ENCODE data around the gene ZNF566.

ZNF566 gene

DNA sequence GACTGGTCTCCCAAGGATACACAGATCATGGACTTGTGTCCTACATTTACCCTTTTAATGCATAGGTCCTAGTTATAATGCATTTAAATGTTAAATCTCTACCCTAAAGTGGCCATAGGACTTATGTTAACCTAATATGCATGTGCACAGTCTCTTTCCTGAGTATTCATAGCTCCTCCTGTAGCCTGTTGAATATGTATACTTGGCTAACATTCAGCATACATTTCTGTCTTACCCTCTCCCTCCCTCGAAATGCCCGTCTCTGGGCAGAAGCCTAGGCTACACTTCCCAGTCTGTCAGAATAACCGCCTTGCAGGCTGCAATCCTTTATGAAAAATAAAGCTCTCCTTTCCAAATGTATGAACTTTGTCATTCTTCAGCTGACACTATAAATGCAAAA lies 84.9 kb downstream of the ZNF566 start:
- H3K36me3 ChIP-seq (replicated peaks; ENCODE audit: low read depth, low read length) = peaks cover 86% of the 10 kb centered on the region
- peaks cover 8% of the 10 kb centered on the region for H3K79me2 ChIP-seq (ENCODE audit: low read length)

DNA sequence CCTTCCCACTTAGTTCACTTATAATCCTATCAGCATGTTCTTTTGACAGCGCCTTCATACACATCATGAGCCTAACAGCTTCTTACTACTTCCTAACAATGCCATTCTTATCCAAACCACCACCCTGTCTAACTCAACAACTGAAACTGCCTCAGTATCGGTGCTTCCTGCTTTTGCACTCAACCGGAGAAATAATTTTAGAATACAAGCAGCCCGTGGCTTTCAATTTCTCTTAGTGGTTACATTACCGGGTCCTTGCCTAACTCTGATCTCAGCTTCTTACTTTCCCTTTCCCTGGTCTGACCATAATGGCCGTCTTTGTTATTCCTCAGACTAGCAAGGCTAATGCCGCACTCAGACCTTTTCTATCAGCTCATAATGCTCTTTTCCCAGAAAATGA lies 87.9 kb downstream of the ZNF566 start:
- Histone ChIP-seq H2AFZ (ENCODE audit: low read depth, low read length) (no peak overlapping the region), H3K27ac (ENCODE audit: low read length) (no peak overlapping the region), H3K79me2 (ENCODE audit: low read length) (no peaks in the 10 kb centered on the region), H3K4me1 (ENCODE audit: low read length) (peaks cover 7% of the 10 kb centered on the region; the same call in 1 of the 2 replicates), H3K4me2 (ENCODE audit: low read length) (no peak overlapping the region), H3K27me3 (ENCODE audit: low read depth, low read length) (no peaks in the 10 kb centered on the region), H3K9me3 (ENCODE audit: insufficient read depth, low read length) (peaks cover 7% of the 10 kb centered on the region; the same call in 1 of the 2 replicates), H3K9ac (ENCODE audit: low read length) (no peak overlapping the region), H4K20me1 (ENCODE audit: insufficient read depth, low read length) (no peaks in the 10 kb centered on the region), H3K4me3 (ENCODE audit: low read length) (no peak overlapping the region), H3K36me3 (replicated peaks; ENCODE audit: low read depth, low read length) (peaks cover 87% of the 10 kb centered on the region)
- TF ChIP-seq, protein P1, sequence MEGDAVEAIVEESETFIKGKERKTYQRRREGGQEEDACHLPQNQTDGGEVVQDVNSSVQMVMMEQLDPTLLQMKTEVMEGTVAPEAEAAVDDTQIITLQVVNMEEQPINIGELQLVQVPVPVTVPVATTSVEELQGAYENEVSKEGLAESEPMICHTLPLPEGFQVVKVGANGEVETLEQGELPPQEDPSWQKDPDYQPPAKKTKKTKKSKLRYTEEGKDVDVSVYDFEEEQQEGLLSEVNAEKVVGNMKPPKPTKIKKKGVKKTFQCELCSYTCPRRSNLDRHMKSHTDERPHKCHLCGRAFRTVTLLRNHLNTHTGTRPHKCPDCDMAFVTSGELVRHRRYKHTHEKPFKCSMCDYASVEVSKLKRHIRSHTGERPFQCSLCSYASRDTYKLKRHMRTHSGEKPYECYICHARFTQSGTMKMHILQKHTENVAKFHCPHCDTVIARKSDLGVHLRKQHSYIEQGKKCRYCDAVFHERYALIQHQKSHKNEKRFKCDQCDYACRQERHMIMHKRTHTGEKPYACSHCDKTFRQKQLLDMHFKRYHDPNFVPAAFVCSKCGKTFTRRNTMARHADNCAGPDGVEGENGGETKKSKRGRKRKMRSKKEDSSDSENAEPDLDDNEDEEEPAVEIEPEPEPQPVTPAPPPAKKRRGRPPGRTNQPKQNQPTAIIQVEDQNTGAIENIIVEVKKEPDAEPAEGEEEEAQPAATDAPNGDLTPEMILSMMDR (IDR thresholded peaks at IDR 0.05; ENCODE audit: low read depth, low read length) = no peak

More for the DNA sequence above, 84.9 kb downstream of the ZNF566 start:
- Histone ChIP-seq H3K27ac (ENCODE audit: low read length) (no peak overlapping the region), H2AFZ (ENCODE audit: low read depth, low read length) (no peak overlapping the region), H3K4me1 (ENCODE audit: low read length) (peaks cover 7% of the 10 kb centered on the region; the same call in 1 of the 2 replicates), H3K9ac (ENCODE audit: low read length) (no peak overlapping the region), H3K4me2 (ENCODE audit: low read length) (no peak overlapping the region), H4K20me1 (ENCODE audit: insufficient read depth, low read length) (no peaks in the 10 kb centered on the region), H3K27me3 (ENCODE audit: low read depth, low read length) (no peaks in the 10 kb centered on the region), H3K4me3 (ENCODE audit: low read length) (no peak overlapping the region), H3K9me3 (ENCODE audit: insufficient read depth, low read length) (no peaks in the 10 kb centered on the region)
- TF ChIP-seq EZH2phosphoT487 (IDR thresholded peaks at IDR 0.05; ENCODE audit: low read depth) = no peak

- peaks cover 22% of the 10 kb centered on the region for H3K9me3 ChIP-seq (ENCODE audit: insufficient read depth, low read length)
Observed at GRCh38 chr19:36398571-36398970, 90.8 kb downstream of the ZNF566 start.

More at GRCh38 chr19:36398571-36398970, 90.8 kb downstream of the ZNF566 start:
- H3K4me2 ChIP-seq (ENCODE audit: low read length) = no peak overlapping the region
- peaks cover 87% of the 10 kb centered on the region for H3K36me3 ChIP-seq (replicated peaks; ENCODE audit: low read depth, low read length)
- no peaks in the 10 kb centered on the region for H4K20me1 ChIP-seq (ENCODE audit: insufficient read depth, low read length)
- H3K4me1 ChIP-seq (ENCODE audit: low read length) = peaks cover 7% of the 10 kb centered on the region; the same call in 1 of the 2 replicates
- no peaks in the 10 kb centered on the region for H3K79me2 ChIP-seq (ENCODE audit: low read length)
- H3K4me3 ChIP-seq (ENCODE audit: low read length) = no peak overlapping the region
- TF ChIP-seq, protein P1 (IDR thresholded peaks at IDR 0.05; ENCODE audit: low read depth, low read length) = no peak
- no peak for TF ChIP-seq EZH2phosphoT487 (IDR thresholded peaks at IDR 0.05; ENCODE audit: low read depth)
- H3K9ac ChIP-seq (ENCODE audit: low read length) = no peak overlapping the region
- no peak overlapping the region for H3K27ac ChIP-seq (ENCODE audit: low read length)
- no peaks in the 10 kb centered on the region for H3K27me3 ChIP-seq (ENCODE audit: low read depth, low read length)
- no peak overlapping the region for H2AFZ ChIP-seq (ENCODE audit: low read depth, low read length)
